ENCODE measurements around the gene THEMIS2.
A peak's percentile ranks its signal among the peaks of the same experiment; 100 is the strongest.
"Not testable (repeated sequence)": the region's sequence is repeated elsewhere in the genome, so short reads cannot be mapped to it uniquely, and the experiment has no call there.

The THEMIS2 gene

GRCh38 chr1:27849951-27850350 is 22.4 kb upstream of the THEMIS2 start:
- H3K4me3 ChIP-seq (ENCODE audit: low read depth, low read length), result no peak overlapping the region
- no peak for DNase-seq (ENCODE audit: low read depth)
- TF ChIP-seq CTCF (IDR thresholded peaks at IDR 0.05; ENCODE audit: low read depth, low read length) (no peak), MYC (IDR thresholded peaks at IDR 0.05; ENCODE audit: low read depth, low read length) (no peak), MAX (IDR thresholded peaks at IDR 0.05; ENCODE audit: low read depth, low read length) (no peak), POLR2A (IDR thresholded peaks at IDR 0.05; ENCODE audit: extremely low read depth, insufficient read length) (no peak)

GRCh38 chr1:27855085-27855484 is 17.3 kb upstream of the THEMIS2 start:
- TF ChIP-seq MYC (IDR thresholded peaks at IDR 0.05; ENCODE audit: low read depth, low read length), result no peak
- TF ChIP-seq MAX (IDR thresholded peaks at IDR 0.05; ENCODE audit: low read depth, low read length), result no peak
- TF ChIP-seq POLR2A (IDR thresholded peaks at IDR 0.05; ENCODE audit: extremely low read depth, insufficient read length), result no peak
- TF ChIP-seq CTCF (IDR thresholded peaks at IDR 0.05; ENCODE audit: low read depth, low read length), result no peak
- H3K4me3 ChIP-seq (ENCODE audit: low read depth, low read length), result no peak overlapping the region
- DNase-seq (ENCODE audit: low read depth), result no peak

- no peak overlapping the region for H3K4me3 ChIP-seq (ENCODE audit: low read depth, low read length)
- TF ChIP-seq MYC (IDR thresholded peaks at IDR 0.05; ENCODE audit: low read depth, low read length), result no peak
- TF ChIP-seq MAX (IDR thresholded peaks at IDR 0.05; ENCODE audit: low read depth, low read length), result no peak
- no peak for TF ChIP-seq POLR2A (IDR thresholded peaks at IDR 0.05; ENCODE audit: extremely low read depth, insufficient read length)
- TF ChIP-seq CTCF (IDR thresholded peaks at IDR 0.05; ENCODE audit: low read depth, low read length), result no peak
- DNase-seq (ENCODE audit: low read depth), result no peak
These were observed 15.6 kb upstream of the THEMIS2 start for GRCh38 chr1:27856561-27857343.

GRCh38 chr1:27857552-27857951 is 14.8 kb upstream of the THEMIS2 start:
- not testable (repeated sequence) for DNase-seq (ENCODE audit: low read depth); H3K4me3 ChIP-seq (ENCODE audit: low read depth, low read length)

GRCh38 chr1:27858072-27858948 is 14.0 kb upstream of the THEMIS2 start:
- peak; percentile 38; the same call in 1 of the 2 replicates for TF ChIP-seq MYC (IDR thresholded peaks at IDR 0.05; ENCODE audit: low read depth, low read length)
- TF ChIP-seq MAX (IDR thresholded peaks at IDR 0.05; ENCODE audit: low read depth, low read length), result peak; percentile 59; the same call in 1 of the 2 replicates
- no peak for TF ChIP-seq POLR2A (IDR thresholded peaks at IDR 0.05; ENCODE audit: extremely low read depth, insufficient read length)
- TF ChIP-seq CTCF (IDR thresholded peaks at IDR 0.05; ENCODE audit: low read depth, low read length), result peak; percentile 98
- no peak overlapping the region for H3K4me3 ChIP-seq (ENCODE audit: low read depth, low read length)
- DNase-seq (ENCODE audit: low read depth), result peak; percentile 88

GRCh38 chr1:27858949-27859576 is 13.3 kb upstream of the THEMIS2 start:
- TF ChIP-seq CTCF (IDR thresholded peaks at IDR 0.05; ENCODE audit: low read depth, low read length) (no peak), MAX (IDR thresholded peaks at IDR 0.05; ENCODE audit: low read depth, low read length) (no peak), MYC (IDR thresholded peaks at IDR 0.05; ENCODE audit: low read depth, low read length) (no peak), POLR2A (IDR thresholded peaks at IDR 0.05; ENCODE audit: extremely low read depth, insufficient read length) (no peak)
- no peak overlapping the region for H3K4me3 ChIP-seq (ENCODE audit: low read depth, low read length)
- DNase-seq (ENCODE audit: low read depth), result no peak

Measured in NB4 (cell line).